Measurements from ENCODE around the gene PEX5L. TPM values are rescaled to one million over a fixed set of nuclear protein-coding genes. Genes with fewer than 3 reads are reported as not detected.

Gene PEX5L
- total RNA-seq, 2 experiments from 2014 or later = not detected

- intact Hi-C loops (cut with micrococcal nuclease) = no loop called here
- Mint-ChIP-seq H3K27ac (no peak overlapping the region), H3K36me3 (ENCODE audit: low read depth) (no peaks in the 10 kb centered on the region), H3K4me1 (ENCODE audit: low read depth) (no peaks in the 10 kb centered on the region), H3K9me3 (peaks cover 1% of the 10 kb centered on the region), H3K27me3 (ENCODE audit: low read depth) (no peaks in the 10 kb centered on the region), H3K4me3 (no peak overlapping the region)
- CTCF ChIA-PET = no interaction called here
- DNase-seq = no peak
Observed at GRCh38 chr3:180000500-180000899, 36.2 kb downstream of the PEX5L start.

DNA sequence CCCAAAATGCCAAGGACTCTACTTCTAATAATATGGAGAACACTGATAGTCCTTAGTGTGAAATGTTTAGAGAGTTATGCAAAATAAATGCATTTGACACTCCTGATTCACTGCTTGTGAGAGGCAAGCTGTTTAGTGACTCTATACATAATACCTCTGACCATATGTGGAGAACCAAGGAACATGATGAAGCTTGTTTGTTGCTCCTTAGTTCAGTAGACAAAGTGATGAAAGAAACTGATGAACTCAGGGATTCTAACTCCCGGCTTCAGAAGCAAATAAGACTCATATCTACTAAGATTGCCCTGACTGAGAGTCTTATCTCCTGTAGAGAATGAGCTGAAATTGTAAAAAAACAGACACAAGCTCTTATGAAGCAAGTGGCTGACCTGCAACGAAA lies 41.3 kb downstream of the PEX5L start:
- no peaks in the 10 kb centered on the region for H3K4me1 Mint-ChIP-seq (ENCODE audit: low read depth)
- DNase-seq = no peak
- CTCF ChIA-PET = interaction anchor here (1.1 kb wide), 1 partner anchor 103 kb away, joined by 3 read pairs; no protein-coding TSS in a partner anchor

DNA sequence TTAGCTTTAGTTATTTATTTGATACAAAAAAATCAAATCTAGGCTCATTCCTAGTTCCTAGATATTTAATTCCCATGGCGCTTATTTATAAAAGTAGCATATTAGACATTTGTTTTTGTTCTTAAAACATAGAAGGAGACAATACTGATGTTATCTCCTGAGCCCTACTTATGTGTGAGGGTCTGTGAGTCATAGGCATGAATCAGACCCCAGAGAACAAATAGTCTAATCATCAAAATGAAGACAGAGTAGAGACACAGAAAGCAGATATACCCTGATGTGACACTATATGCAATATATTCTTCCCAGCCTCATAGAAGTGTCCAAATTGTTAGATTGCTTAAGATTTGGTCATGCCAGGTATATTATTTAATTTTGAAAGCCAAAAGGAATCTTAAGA lies 44.9 kb downstream of the PEX5L start:
- Mint-ChIP-seq H3K27me3 (ENCODE audit: low read depth) (no peaks in the 10 kb centered on the region), H3K4me3 (no peak overlapping the region), H3K4me1 (ENCODE audit: low read depth) (no peaks in the 10 kb centered on the region), H3K27ac (no peak overlapping the region), H3K36me3 (ENCODE audit: low read depth) (no peaks in the 10 kb centered on the region), H3K9me3 (no peaks in the 10 kb centered on the region)
- DNase-seq = no peak
- CTCF ChIA-PET = no interaction called here
- intact Hi-C loops (cut with micrococcal nuclease) = no loop called here

More for the DNA sequence above, 41.3 kb downstream of the PEX5L start:
- no peaks in the 10 kb centered on the region for H3K27me3 Mint-ChIP-seq (ENCODE audit: low read depth)
- peaks cover 1% of the 10 kb centered on the region for H3K9me3 Mint-ChIP-seq
- intact Hi-C loops (cut with micrococcal nuclease) = no loop called here
- no peaks in the 10 kb centered on the region for H3K36me3 Mint-ChIP-seq (ENCODE audit: low read depth)
- H3K27ac Mint-ChIP-seq = no peak overlapping the region
- H3K4me3 Mint-ChIP-seq = no peak overlapping the region

DNA sequence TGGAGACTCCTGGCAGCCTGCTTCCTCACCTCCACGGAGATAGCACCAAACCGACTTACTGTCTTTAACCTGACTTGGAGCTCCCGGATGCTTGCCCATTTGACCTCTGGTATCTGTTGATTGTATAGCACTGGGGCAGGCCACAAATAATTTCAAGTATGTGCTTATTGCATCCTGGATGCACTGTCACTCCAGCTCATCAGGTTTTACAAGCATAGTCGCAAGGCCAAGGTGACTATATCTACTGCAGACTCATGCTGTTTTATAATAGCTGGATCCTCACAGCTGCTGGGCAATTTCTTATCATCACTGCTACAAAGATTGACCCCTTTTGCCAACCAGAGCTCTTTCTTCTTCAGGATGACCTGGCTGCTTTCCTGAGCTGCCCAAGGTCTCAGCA lies 45.6 kb downstream of the PEX5L start:
- H3K4me1 Mint-ChIP-seq (ENCODE audit: low read depth) = no peaks in the 10 kb centered on the region
- H3K27ac Mint-ChIP-seq = no peak overlapping the region
- intact Hi-C loops (cut with micrococcal nuclease) = no loop called here
- no peak overlapping the region for H3K4me3 Mint-ChIP-seq
- H3K36me3 Mint-ChIP-seq (ENCODE audit: low read depth) = no peaks in the 10 kb centered on the region
- CTCF ChIA-PET = no interaction called here
- H3K9me3 Mint-ChIP-seq = no peaks in the 10 kb centered on the region
- no peaks in the 10 kb centered on the region for H3K27me3 Mint-ChIP-seq (ENCODE audit: low read depth)
- DNase-seq = no peak

DNA sequence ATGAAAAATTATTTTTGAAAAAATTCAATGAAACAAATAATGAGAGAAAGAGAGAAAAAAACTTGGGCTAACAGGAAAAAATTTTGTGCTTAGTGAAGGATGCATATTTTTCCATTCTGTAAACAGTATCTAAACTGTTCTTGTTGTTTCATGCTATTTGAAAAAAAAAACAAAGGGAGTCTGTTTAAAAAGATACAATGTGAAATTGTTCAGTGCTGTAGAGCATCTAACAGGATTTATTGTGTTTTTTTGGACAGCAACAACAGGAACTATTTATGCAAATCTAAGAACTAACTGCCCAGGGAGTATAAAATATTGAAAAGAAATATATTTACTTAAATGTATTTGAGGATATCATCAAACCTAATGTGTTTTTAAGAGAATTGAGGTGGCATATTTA lies 55.1 kb downstream of the PEX5L start:
- no peak overlapping the region for H3K27ac Mint-ChIP-seq
- no peaks in the 10 kb centered on the region for H3K36me3 Mint-ChIP-seq (ENCODE audit: low read depth)
- CTCF ChIA-PET = no interaction called here

DNA sequence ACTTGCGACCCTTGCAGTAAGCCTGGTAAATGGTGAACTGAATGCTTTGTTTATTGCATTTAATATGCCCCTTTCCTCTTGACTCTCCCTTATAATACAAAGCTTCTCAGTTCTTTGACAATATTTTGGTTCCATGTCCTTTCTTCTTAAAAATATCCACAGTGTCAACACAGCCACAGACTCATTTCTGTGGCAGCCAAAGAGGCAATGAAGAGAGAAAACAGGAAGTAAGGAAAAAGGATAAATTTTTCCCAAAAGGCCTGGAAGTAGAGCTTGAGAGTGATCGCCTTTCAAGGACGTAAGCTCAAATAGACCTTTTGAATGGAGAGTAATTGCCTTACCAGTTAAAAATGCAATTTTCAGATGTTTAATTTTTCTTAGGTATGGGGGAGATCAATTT lies 59.4 kb downstream of the PEX5L start:
- intact Hi-C loops (cut with micrococcal nuclease) = no loop called here
- no peak for DNase-seq
- Mint-ChIP-seq H3K4me1 (ENCODE audit: low read depth) (no peaks in the 10 kb centered on the region), H3K27ac (no peak overlapping the region), H3K36me3 (ENCODE audit: low read depth) (no peaks in the 10 kb centered on the region), H3K4me3 (no peak overlapping the region), H3K9me3 (no peaks in the 10 kb centered on the region), H3K27me3 (ENCODE audit: low read depth) (peaks cover 6% of the 10 kb centered on the region)
- CTCF ChIA-PET = no interaction called here

More for the DNA sequence above, 55.1 kb downstream of the PEX5L start:
- intact Hi-C loops (cut with micrococcal nuclease) = no loop called here
- DNase-seq = no peak
- H3K9me3 Mint-ChIP-seq = no peaks in the 10 kb centered on the region
- no peak overlapping the region for H3K4me3 Mint-ChIP-seq
- peaks cover 4% of the 10 kb centered on the region for H3K27me3 Mint-ChIP-seq (ENCODE audit: low read depth)
- H3K4me1 Mint-ChIP-seq (ENCODE audit: low read depth) = no peaks in the 10 kb centered on the region

DNA sequence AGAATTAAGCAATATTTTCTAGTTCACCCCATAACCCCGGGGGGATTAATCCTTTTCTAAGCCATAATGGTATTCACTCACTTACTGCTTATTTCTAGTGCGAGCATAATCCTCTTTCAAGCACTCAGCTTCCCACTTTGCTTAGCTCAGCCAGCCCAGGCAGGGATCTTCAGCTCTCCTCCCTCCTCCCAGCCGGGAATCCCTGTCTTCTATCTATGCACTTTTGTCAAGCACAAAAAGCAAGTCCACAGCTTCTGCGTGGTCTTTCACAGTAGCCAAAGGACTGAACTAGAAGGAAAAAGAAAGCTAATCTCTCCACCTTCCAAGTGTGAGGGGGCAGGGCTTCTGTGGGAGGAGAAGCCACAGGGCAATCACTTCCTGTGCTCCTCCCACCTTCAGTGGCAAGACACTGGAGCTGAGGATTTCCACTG lies 62.8 kb downstream of the PEX5L start:
- no peaks in the 10 kb centered on the region for H3K36me3 Mint-ChIP-seq (ENCODE audit: low read depth)
- intact Hi-C loops (cut with micrococcal nuclease) = no loop called here
- DNase-seq = no peak
- H3K4me1 Mint-ChIP-seq (ENCODE audit: low read depth) = no peaks in the 10 kb centered on the region
- no peaks in the 10 kb centered on the region for H3K9me3 Mint-ChIP-seq
- peaks cover 3% of the 10 kb centered on the region for H3K27me3 Mint-ChIP-seq (ENCODE audit: low read depth)
- H3K4me3 Mint-ChIP-seq = no peak overlapping the region
- H3K27ac Mint-ChIP-seq = no peak overlapping the region
- CTCF ChIA-PET = interaction anchor here (0.7 to 1.3 kb wide), 2 partner anchors 45 to 324 kb away, joined by 3 to 4 read pairs; no protein-coding TSS in a partner anchor

DNA sequence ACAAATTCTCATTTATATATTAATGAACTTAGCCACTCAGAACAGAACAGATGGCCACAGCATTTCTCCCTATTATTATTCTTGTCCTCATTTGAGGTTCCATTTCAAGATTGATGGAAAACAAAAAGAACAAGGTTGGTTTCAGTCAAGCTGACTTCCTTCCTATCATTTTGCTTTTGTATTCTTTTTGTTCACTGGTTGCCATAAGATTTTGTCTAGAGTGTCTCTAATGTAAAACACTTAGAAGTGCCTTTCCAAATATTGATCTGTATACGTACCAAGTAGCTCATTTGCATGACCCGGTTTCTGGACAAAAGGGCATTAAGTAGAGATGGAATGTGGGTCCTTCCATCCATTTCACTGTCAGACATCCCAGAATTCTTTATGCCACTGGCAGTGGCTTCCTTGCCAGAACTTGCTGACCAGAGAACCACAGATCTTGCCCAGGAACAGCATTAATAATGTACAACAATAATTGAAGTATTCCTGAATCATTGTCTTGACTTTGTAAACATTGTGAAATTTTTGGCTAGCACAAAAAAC lies 63.8 kb downstream of the PEX5L start:
- CTCF ChIA-PET = no interaction called here
- H3K9me3 Mint-ChIP-seq = no peaks in the 10 kb centered on the region

DNA sequence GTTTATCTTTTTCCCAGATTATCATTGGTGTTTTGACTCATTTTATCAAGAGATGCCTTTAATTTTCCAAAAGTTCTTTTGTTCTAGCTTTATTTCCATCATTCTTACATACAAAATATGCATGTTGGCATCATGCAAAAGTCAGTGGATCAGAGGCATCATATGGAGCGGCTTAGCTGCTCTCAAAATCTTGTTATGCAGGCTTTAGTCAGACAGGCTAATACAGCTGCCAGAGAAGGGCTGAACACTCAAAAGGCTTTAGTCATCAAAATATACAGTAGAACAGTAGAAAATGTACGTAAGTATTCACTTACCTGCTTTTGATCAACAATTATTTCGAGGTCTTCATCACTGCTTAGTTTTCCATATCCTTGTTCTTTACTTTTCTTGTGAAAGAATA lies 65.5 kb downstream of the PEX5L start:
- CTCF ChIA-PET = interaction anchor here (0.6 kb wide), 1 partner anchor 595 kb away, joined by 5 read pairs; no protein-coding TSS in a partner anchor
- intact Hi-C loops (cut with micrococcal nuclease) = no loop called here
- Mint-ChIP-seq H3K4me1 (ENCODE audit: low read depth) (no peaks in the 10 kb centered on the region), H3K27ac (no peak overlapping the region), H3K4me3 (no peak overlapping the region), H3K36me3 (ENCODE audit: low read depth) (no peaks in the 10 kb centered on the region), H3K9me3 (no peaks in the 10 kb centered on the region), H3K27me3 (ENCODE audit: low read depth) (peaks cover 3% of the 10 kb centered on the region)
- no peak for DNase-seq

More for the DNA sequence above, 63.8 kb downstream of the PEX5L start:
- peaks cover 3% of the 10 kb centered on the region for H3K27me3 Mint-ChIP-seq (ENCODE audit: low read depth)
- H3K4me1 Mint-ChIP-seq (ENCODE audit: low read depth) = no peaks in the 10 kb centered on the region
- no peaks in the 10 kb centered on the region for H3K36me3 Mint-ChIP-seq (ENCODE audit: low read depth)
- no peak overlapping the region for H3K27ac Mint-ChIP-seq
- no peak for DNase-seq
- H3K4me3 Mint-ChIP-seq = no peak overlapping the region
- intact Hi-C loops (cut with micrococcal nuclease) = no loop called here

GRCh38 chr3:179970746-179971145 lies 66.0 kb downstream of the PEX5L start:
- intact Hi-C loops (cut with micrococcal nuclease) = no loop called here
- no peak overlapping the region for H3K4me3 Mint-ChIP-seq
- H3K27me3 Mint-ChIP-seq (ENCODE audit: low read depth) = peaks cover 3% of the 10 kb centered on the region
- CTCF ChIA-PET = no interaction called here
- no peaks in the 10 kb centered on the region for H3K9me3 Mint-ChIP-seq
- H3K27ac Mint-ChIP-seq = no peak overlapping the region
- no peaks in the 10 kb centered on the region for H3K4me1 Mint-ChIP-seq (ENCODE audit: low read depth)
- H3K36me3 Mint-ChIP-seq (ENCODE audit: low read depth) = no peaks in the 10 kb centered on the region
- no peak for DNase-seq

GRCh38 chr3:179969525-179969924 lies 67.2 kb downstream of the PEX5L start:
- CTCF ChIA-PET = interaction anchor here (0.7 kb wide), 1 partner anchor 9 kb away, joined by 3 read pairs; no protein-coding TSS in a partner anchor
- H3K4me3 Mint-ChIP-seq = no peak overlapping the region
- H3K36me3 Mint-ChIP-seq (ENCODE audit: low read depth) = no peaks in the 10 kb centered on the region
- no peak overlapping the region for H3K27ac Mint-ChIP-seq
- H3K9me3 Mint-ChIP-seq = no peaks in the 10 kb centered on the region
- DNase-seq = peak; percentile 5
- no peaks in the 10 kb centered on the region for H3K4me1 Mint-ChIP-seq (ENCODE audit: low read depth)
- peaks cover 3% of the 10 kb centered on the region for H3K27me3 Mint-ChIP-seq (ENCODE audit: low read depth)
- intact Hi-C loops (cut with micrococcal nuclease) = no loop called here

DNA sequence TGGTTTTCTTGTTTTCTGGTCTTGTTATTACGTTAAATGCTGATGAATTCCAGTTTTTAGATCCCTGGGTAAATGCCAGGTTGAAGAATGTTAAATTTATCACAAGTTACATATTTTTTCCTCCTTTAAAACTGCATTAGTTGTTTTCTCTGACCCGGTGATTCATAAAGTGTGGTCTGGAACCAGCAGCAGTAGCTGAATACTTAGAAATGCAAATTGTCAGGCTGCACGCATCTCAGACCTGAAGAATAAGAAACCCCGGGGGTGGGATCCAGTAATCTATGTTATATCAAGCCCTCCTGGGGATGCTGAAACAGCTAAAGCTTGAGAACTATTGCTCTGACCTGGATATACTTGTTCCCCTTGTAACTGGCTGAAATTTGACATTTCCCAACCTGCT lies 69.1 kb downstream of the PEX5L start:
- Mint-ChIP-seq H3K27me3 (ENCODE audit: low read depth) (peaks cover 2% of the 10 kb centered on the region), H3K4me3 (no peak overlapping the region), H3K9me3 (no peaks in the 10 kb centered on the region), H3K36me3 (ENCODE audit: low read depth) (no peaks in the 10 kb centered on the region), H3K27ac (no peak overlapping the region), H3K4me1 (ENCODE audit: low read depth) (no peaks in the 10 kb centered on the region)
- intact Hi-C loops (cut with micrococcal nuclease) = no loop called here
- CTCF ChIA-PET = no interaction called here
- no peak for DNase-seq

DNA sequence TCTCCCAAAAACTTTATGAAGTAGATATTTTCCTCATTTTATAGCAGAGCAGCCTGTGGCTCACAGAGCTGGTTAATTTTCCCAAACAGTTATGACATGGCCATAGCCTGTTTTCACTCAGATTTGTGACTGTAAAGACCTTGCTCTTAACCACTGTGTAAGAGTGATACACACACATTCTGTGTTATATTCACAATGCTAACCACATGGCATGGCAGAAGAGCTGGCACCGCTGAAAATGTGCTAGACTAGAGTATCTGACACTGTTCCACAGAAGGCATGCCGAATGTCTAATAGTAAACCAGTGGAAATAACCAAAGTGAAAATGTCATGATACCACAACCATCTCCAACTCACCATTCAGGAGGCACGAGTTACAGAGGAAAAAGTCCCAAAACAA lies 71.8 kb downstream of the PEX5L start:
- Mint-ChIP-seq H3K9me3 (no peaks in the 10 kb centered on the region), H3K36me3 (ENCODE audit: low read depth) (no peaks in the 10 kb centered on the region), H3K4me3 (no peak overlapping the region), H3K4me1 (ENCODE audit: low read depth) (no peaks in the 10 kb centered on the region), H3K27me3 (ENCODE audit: low read depth) (peaks cover 9% of the 10 kb centered on the region), H3K27ac (no peak overlapping the region)
- DNase-seq = no peak
- intact Hi-C loops (cut with micrococcal nuclease) = no loop called here
- CTCF ChIA-PET = no interaction called here

All from activated naive CD4-positive, alpha-beta T cell treated with anti-CD3 and anti-CD28 coated beads for 36 hours (primary cell).